Tibial artery (tissue), 4 donors: ENCODE results near the gene WDFY3.
A peak's percentile ranks its signal among the peaks of the same experiment; 100 is the strongest.

Source experiments
- DNase-seq, 2 donors: peaks; one replicate each; pipeline ENCODE4 v3.0.0-alpha.2; 2019
- H3K27ac ChIP-seq, 2 donors: fragments of 200-600 bp; sonication (generic) in 1 of 2; 1 replicate in 1 of 2; 2 replicates in 1 of 2; pipeline ENCODE4 v1.5.1; 2018 to 2019; ENCODE audit warnings: mild to moderate bottlenecking in 1 of 2
- H3K27me3 ChIP-seq, 2 donors: fragments of 200-600 bp; sonication (generic) in 1 of 2; one replicate each; pipeline versions ENCODE4 v1.5.1 to v1.6.0; 2016 to 2019
- H3K36me3 ChIP-seq, 3 donors: fragments of 200-600 bp; sonication (generic) in 2 of 3; one replicate each; pipeline ENCODE4 v1.5.1; 2016 to 2019; ENCODE audit warnings: mild to moderate bottlenecking in 2 of 3
- H3K4me1 ChIP-seq, 4 donors: fragments of 200-600 bp; sonication (generic) in 2 of 4; 1 replicate in 3 of 4; 2 replicates in 1 of 4; pipeline ENCODE4 v1.5.1; 2016 to 2019
- H3K4me3 ChIP-seq, 2 donors: fragments of 200-600 bp; sonication (generic) in 1 of 2; 1 replicate in 1 of 2; 2 replicates in 1 of 2; pipeline ENCODE4 v1.5.1; 2018 to 2019; ENCODE audit warnings: mild to moderate bottlenecking in 2 of 2
- H3K9me3 ChIP-seq, 3 donors: fragments of 200-600 bp; sonication (generic) in 1 of 3; one replicate each; pipeline ENCODE4 v1.5.1; 2016 to 2019
- CTCF ChIP-seq, 2 experiments: fragments of 200-600 bp in 1 of 2; fragments of 450-650 bp in 1 of 2; IDR thresholded peaks; one replicate each; pipeline ENCODE4 v1.5.1; 2017 to 2019; ENCODE audit warnings: antibody characterized with exemption in 2 of 2, mild to moderate bottlenecking in 1 of 2, moderate library complexity in 1 of 2
- intact Hi-C: fragments of 100-400 bp; cut with DNase I; formaldehyde crosslinking; loops from one replicate; pipeline ENCODE4 v1.15.0; 2023; ENCODE audit warnings: low total_unique reads

WDFY3 gene

GRCh38 chr4:84966382-84967242 is at the start of gene WDFY3:
WDFY3 (minus strand) TSS chr4:84966690; CDS start chr4:84860591, 106,099 bp downstream.
- peak within 1 kb of the TSS; percentile 81 to 86 for H3K4me3 ChIP-seq
- no peaks in the 10 kb centered on the region for H3K27me3 ChIP-seq
- H3K4me1 ChIP-seq = peaks cover 0 to 45% (median 6%) of the 10 kb centered on the region in 4 donors
- H3K27ac ChIP-seq = peak within 1 kb of the TSS; percentile 92 to 98
- no peaks in the 10 kb centered on the region for H3K36me3 ChIP-seq
- H3K9me3 ChIP-seq = no peaks in the 10 kb centered on the region
- TF ChIP-seq CTCF (IDR thresholded peaks at IDR 0.05) = no peak
- peak; percentile 89 to 92 for DNase-seq
- intact Hi-C loops = no loop called here

- Histone ChIP-seq H3K4me3 (no peak overlapping the region), H3K27me3 (no peaks in the 10 kb centered on the region), H3K36me3 (no peaks in the 10 kb centered on the region), H3K9me3 (no peaks in the 10 kb centered on the region), H3K27ac (no peak overlapping the region), H3K4me1 (no peaks in the 10 kb centered on the region)
- intact Hi-C loops = no loop called here
- no peak for DNase-seq
- TF ChIP-seq CTCF (IDR thresholded peaks at IDR 0.05) = no peak
Observed at GRCh38 chr4:85005865-85006377, 39.4 kb upstream of the WDFY3 start.

- no peak for DNase-seq
- Histone ChIP-seq H3K36me3 (no peaks in the 10 kb centered on the region), H3K4me3 (no peak overlapping the region), H3K4me1 (no peaks in the 10 kb centered on the region), H3K27ac (no peak overlapping the region), H3K9me3 (no peaks in the 10 kb centered on the region), H3K27me3 (no peaks in the 10 kb centered on the region)
- no peak for TF ChIP-seq CTCF (IDR thresholded peaks at IDR 0.05)
- intact Hi-C loops = no loop called here
Observed at GRCh38 chr4:85000343-85000742, 33.9 kb upstream of the WDFY3 start.

- DNase-seq = no peak
- H3K36me3 ChIP-seq = no peaks in the 10 kb centered on the region
- no peak overlapping the region for H3K27ac ChIP-seq
- intact Hi-C loops = no loop called here
- no peaks in the 10 kb centered on the region for H3K9me3 ChIP-seq
- H3K4me3 ChIP-seq = no peak overlapping the region
- H3K4me1 ChIP-seq = peaks cover 0 to 3% (median 0%) of the 10 kb centered on the region in 4 donors
- TF ChIP-seq CTCF (IDR thresholded peaks at IDR 0.05) = no peak
- no peaks in the 10 kb centered on the region for H3K27me3 ChIP-seq
Observed at GRCh38 chr4:84995386-84995785, 28.9 kb upstream of the WDFY3 start.

GRCh38 chr4:84994280-84994679 is 27.8 kb upstream of the WDFY3 start:
- DNase-seq = no peak
- no peak overlapping the region for H3K4me3 ChIP-seq
- no peaks in the 10 kb centered on the region for H3K36me3 ChIP-seq
- no peaks in the 10 kb centered on the region for H3K27me3 ChIP-seq
- peaks cover 0 to 3% (median 0%) of the 10 kb centered on the region in 4 donors for H3K4me1 ChIP-seq
- no peaks in the 10 kb centered on the region for H3K9me3 ChIP-seq
- intact Hi-C loops = no loop called here
- no peak for TF ChIP-seq CTCF (IDR thresholded peaks at IDR 0.05)
- H3K27ac ChIP-seq = no peak overlapping the region
